ENCODE measurements around the gene RPL3. TPM values are rescaled to one million over a fixed set of nuclear protein-coding genes. Genes with fewer than 3 reads are reported as not detected.
"Not testable (repeated sequence)": the region's sequence is repeated elsewhere in the genome, so short reads cannot be mapped to it uniquely, and the experiment has no call there.

RPL3 gene
- total RNA-seq, 1 donor from 2014 or later, result 2,433 TPM

DNA sequence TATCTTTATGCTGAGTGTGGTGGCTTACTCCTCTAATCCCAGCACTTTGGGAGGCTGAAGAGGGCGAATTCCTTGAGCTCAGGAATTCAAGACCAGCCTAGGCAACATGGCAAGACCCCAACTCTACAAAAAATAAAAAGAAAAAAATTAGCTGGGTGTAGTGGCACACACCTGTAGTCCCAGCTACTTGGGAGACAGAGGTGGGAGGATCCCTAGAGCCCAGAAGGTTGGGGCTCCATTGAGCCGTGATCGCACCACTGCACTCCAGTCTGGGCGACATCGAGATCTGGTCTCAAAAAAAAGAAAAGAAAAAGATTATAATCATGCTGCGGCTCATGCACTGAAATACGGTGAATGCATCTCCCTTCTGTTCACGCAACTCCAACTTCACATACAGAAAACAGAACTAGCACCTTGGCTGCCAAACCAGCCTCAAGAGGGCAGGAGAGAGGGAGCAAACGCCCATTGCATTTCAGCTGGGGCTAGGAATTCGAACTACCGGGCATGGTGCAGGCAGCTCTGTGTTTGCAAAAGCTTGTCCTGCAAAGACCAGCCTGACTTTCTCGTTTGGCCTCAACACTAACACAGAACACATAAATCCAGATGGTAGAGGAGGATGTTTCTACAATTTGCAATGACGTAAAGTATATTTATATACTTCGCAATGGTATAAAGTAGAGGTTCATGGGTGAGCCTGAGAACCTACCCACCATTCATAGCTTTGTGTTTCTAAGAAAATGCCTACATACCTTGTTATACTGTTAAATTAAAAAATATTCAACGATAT lies 24.0 kb upstream of the RPL3 start:
- peak; percentile 54 for DNase-seq (ENCODE audit: low spot score, unreplicated experiment)
- Mint-ChIP-seq H3K4me1 (ENCODE audit: low read depth) (peaks cover 7% of the 10 kb centered on the region), H3K36me3 (ENCODE audit: insufficient read depth) (no peaks in the 10 kb centered on the region), H3K27me3 (peaks cover 12% of the 10 kb centered on the region), H3K27ac (no peak overlapping the region), H3K9me3 (ENCODE audit: low read depth) (no peaks in the 10 kb centered on the region), H3K4me3 (ENCODE audit: low read depth) (no peak overlapping the region)
- peak; percentile 79 for TF ChIP-seq CTCF (IDR thresholded peaks at IDR 0.05; ENCODE audit: unreplicated experiment)

DNA sequence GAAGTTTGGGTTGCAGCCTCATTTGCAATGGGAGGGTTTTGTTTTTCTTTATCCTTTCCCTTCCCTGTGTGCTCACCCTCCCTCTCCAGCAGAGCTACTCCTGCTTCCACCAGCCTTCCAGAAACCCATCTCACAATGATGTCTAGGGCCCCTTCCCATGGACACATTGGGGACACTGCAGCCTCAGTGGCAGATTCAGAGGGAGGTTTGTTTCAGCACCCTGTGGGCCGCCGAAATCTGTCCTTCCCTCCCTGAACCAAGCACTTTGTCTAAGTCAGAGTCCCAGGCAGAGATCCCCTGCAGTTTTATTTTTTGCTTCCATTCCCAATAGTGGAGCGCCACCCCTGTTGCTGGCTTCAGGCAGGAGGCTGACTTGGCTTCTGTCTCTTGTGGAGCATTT lies 21.8 kb upstream of the RPL3 start:
- no peak for DNase-seq (ENCODE audit: low spot score, unreplicated experiment)
- Mint-ChIP-seq H3K27ac (no peak overlapping the region), H3K4me3 (ENCODE audit: low read depth) (no peak overlapping the region), H3K36me3 (ENCODE audit: insufficient read depth) (no peaks in the 10 kb centered on the region), H3K27me3 (peaks cover 12% of the 10 kb centered on the region), H3K4me1 (ENCODE audit: low read depth) (peaks cover 7% of the 10 kb centered on the region), H3K9me3 (ENCODE audit: low read depth) (no peaks in the 10 kb centered on the region)
- TF ChIP-seq CTCF (IDR thresholded peaks at IDR 0.05; ENCODE audit: unreplicated experiment), result no peak

DNA sequence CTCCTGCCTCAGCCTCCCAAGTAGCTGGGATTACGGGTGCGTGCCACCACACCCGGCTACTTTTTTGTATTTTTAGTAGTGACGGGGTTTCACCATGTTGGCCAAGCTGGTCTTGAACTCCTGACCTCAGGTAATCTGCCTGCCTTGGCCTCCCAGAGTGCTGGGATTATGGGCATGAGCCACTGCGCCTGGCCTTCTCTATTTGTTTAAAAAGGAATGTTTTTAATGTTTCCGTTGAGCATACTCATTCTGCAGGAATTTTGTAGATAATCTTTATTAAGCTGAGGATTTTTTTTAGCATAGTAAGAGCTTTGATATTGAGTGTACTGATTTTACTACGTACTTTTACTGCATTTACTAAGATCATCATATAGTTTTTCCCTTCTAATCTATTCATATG lies 20.4 kb upstream of the RPL3 start:
- H3K36me3 Mint-ChIP-seq (ENCODE audit: insufficient read depth); H3K4me3 Mint-ChIP-seq (ENCODE audit: low read depth); DNase-seq (ENCODE audit: low spot score, unreplicated experiment); H3K9me3 Mint-ChIP-seq (ENCODE audit: low read depth); H3K27ac Mint-ChIP-seq; H3K4me1 Mint-ChIP-seq (ENCODE audit: low read depth): not testable (repeated sequence)
- H3K27me3 Mint-ChIP-seq, result peaks cover 12% of the 10 kb centered on the region

DNA sequence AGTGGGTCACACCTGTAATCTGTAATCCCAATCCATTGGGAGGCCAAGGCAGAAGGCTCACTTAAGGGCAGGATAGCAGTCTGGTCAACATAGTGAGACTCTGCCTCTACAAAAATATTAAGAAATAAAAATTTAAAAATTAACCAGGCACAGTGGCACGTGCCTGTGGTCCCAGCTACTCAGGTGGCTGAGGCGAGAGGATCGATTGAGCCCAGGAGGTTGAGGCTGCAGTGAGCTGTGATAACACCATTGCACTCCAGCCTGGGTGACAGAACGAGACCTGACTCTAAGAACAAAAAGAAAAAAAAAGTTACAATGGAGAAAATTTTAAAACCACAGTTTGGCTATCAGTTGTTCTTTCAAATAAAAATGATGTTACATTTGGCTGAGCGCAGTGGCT lies 17.0 kb upstream of the RPL3 start:
- DNase-seq (ENCODE audit: low spot score, unreplicated experiment), result no peak
- no peaks in the 10 kb centered on the region for H3K36me3 Mint-ChIP-seq (ENCODE audit: insufficient read depth)
- peak overlapping the region; percentile 80 for H3K27ac Mint-ChIP-seq
- no peak overlapping the region for H3K4me3 Mint-ChIP-seq (ENCODE audit: low read depth)
- H3K9me3 Mint-ChIP-seq (ENCODE audit: low read depth), result no peaks in the 10 kb centered on the region
- H3K27me3 Mint-ChIP-seq, result no peaks in the 10 kb centered on the region
- H3K4me1 Mint-ChIP-seq (ENCODE audit: low read depth), result peaks cover 22% of the 10 kb centered on the region
- no peak for TF ChIP-seq CTCF (IDR thresholded peaks at IDR 0.05; ENCODE audit: unreplicated experiment)

DNA sequence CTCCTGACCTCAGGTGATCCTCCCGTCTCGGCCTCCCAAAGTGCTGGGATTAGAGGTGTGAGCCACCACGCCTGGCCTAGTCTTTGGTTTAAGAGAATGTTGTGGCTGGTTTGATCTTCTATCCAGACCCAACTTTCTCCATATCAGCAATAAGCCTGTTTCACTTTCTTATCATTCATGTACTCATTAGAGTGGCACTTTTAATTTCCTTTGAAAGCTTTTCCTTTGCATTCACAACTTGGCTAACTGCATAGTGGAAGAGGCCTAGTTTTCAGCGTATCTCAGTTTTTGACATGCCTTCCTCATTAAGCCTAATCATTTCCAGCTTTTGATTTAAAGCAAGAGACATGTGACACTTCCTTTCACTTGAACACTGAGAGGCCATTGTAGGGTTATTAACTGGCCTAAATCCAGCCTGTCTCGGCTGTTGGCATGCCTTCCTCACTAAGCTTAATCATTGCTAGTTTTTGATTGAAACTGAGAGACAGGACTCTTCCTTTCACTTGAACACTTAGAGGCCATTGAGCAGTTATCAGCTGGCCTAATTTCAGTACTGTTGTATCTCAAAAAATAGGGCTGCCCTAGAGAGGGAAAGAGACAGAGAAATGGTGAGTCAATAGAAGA lies 13.1 kb upstream of the RPL3 start:
- Mint-ChIP-seq H3K27me3 (no peaks in the 10 kb centered on the region), H3K9me3 (ENCODE audit: low read depth) (no peaks in the 10 kb centered on the region), H3K4me1 (ENCODE audit: low read depth) (peaks cover 22% of the 10 kb centered on the region), H3K27ac (peak overlapping the region; percentile 91), H3K4me3 (ENCODE audit: low read depth) (no peak overlapping the region), H3K36me3 (ENCODE audit: insufficient read depth) (no peaks in the 10 kb centered on the region)
- no peak for TF ChIP-seq CTCF (IDR thresholded peaks at IDR 0.05; ENCODE audit: unreplicated experiment)
- DNase-seq (ENCODE audit: low spot score, unreplicated experiment), result no peak

DNA sequence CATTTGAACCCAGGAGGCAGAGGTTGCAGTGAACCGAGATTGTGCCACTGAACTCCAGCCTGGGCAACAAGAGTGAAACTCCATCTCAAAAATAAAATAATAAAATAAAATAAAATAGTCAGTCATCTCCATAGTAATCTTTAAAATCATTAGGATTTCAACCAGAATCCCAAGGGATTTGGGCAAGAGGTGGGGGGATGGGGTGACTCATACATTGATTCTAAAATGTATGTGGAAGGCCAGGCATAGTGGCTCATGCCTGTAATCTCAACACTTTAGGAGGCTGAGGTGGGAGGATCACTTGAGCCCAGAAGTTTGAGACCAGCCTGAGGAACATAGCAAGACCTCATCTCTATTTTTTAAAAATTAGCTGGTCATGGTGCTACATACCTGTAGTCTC lies 11.1 kb upstream of the RPL3 start:
- not testable (repeated sequence) for H3K27ac Mint-ChIP-seq; H3K9me3 Mint-ChIP-seq (ENCODE audit: low read depth); H3K4me3 Mint-ChIP-seq (ENCODE audit: low read depth); DNase-seq (ENCODE audit: low spot score, unreplicated experiment); H3K27me3 Mint-ChIP-seq; H3K36me3 Mint-ChIP-seq (ENCODE audit: insufficient read depth)
- peaks cover 22% of the 10 kb centered on the region for H3K4me1 Mint-ChIP-seq (ENCODE audit: low read depth)

Data from progenitor cell of endocrine pancreas (in vitro differentiated cells).